HG03439 (cell line): ENCODE measurements around the gene ARHGDIA.
"Not testable (repeated sequence)": the region's sequence is repeated elsewhere in the genome, so short reads cannot be mapped to it uniquely, and the experiment has no call there.

ENCODE experiments used
- ATAC-seq: cut with Tn5 transposase; IDR thresholded peaks from one replicate; pipeline ENCODE4 v1.9.1; 2021; ENCODE audit warnings: mild to moderate bottlenecking, moderate library complexity; ENCODE audit not compliant: unreplicated experiment

ARHGDIA gene

DNA sequence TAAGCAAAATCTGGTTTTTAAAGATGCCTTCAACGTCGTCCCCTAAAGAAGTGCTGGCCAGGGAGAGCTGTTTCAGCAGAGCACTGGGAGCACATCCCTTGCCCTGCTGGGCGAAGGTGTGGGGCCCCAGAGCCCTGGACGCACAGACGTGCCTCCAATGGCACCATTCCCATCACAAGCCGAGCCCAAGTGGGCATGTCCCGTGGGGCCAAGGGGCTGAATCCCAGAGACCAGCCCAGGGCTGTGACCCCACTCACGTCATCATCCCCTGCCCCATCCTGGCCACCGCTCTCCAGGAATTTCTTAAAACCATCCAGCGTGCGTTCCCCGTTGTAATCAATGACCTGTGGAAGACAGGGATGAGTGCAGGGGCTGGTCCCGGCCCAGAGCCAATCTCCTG lies 26.2 kb downstream of the ARHGDIA start:
- ATAC-seq, result no peak

DNA sequence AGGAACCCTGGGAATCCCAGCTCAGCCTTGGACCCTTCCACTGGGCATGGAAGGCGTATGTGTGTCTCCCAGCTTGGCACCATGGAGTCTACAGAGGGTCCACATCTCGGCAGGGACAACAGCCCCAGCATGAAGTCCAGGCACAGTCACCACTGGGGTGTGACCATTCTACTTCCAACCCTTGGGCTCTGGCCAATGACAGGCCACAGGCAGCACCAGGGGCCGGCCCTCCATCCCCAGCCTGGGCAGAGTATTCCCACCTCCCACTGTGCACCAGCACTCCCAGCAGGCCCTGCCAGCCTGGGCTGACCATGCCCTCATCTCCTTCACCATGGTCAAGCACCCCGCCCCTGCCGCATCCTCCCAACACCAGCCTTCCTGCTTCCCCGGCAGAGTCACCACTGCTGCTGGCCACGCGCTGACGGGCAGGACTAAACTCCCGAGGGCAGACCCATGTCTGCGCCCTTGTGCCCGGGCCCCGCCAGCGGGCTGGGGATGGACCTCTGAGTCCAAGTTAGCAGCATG lies 26.7 kb downstream of the ARHGDIA start:
- ATAC-seq, result no peak

GRCh38 chr17:81843713-81844326 lies 27.3 kb downstream of the ARHGDIA start:
- no peak for ATAC-seq

DNA sequence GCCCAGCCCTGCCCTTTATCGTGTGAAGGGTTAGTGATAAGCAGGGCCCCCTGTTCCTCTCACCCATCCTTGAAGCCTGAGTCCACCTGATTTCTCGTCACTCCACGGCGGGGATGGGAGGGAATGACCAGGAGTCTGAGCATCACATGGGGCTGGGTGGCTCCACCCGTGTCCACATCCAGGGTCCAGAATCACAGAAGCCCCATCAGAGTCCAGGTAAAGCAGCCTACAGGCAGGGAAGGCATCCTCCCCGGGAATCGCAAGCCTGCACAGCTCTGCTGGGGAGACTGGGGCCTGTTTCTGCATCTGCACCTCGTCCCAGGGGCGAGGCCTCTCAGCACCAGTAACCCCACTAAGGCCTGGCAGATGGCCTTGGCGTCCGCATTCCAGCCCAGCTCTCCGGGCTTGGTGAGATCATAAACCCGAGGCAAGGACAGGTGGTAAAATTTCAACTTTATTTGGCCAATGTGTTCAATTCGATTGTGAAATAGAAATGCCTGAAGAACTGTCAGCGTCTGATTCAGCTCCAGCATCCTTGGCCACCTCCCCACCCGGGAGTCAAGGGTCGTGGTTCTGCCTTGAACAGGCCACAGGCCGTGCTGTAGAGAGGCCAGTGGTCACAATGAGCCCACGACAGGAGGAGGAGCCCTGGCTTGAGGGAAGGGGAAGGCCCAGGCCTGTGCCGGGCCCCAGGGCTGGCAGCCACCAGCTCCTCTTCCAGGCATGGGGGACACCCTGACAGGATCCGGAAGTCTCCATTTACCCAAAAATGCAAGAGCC lies 28.2 kb downstream of the ARHGDIA start:
- ATAC-seq, result no peak

DNA sequence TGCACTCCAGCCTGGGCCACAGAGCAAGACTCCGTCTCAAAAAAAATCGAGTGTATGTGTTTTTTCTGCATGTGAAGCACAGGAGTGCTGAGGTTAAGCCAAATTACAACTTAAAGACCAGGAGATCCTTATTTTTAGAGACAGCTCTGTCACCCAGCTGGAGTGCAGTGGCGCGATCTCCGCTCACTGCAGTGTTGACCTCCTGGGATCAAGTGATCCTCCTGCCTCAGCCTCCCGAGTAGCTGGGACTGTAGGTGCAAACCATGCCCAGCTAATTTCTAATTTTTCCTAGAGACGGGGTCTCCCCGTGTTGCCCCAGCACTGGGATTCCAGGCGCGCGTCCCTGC lies 28.8 kb downstream of the ARHGDIA start:
- no peak for ATAC-seq

- ATAC-seq, result no peak
These were observed 29.3 kb downstream of the ARHGDIA start for GRCh38 chr17:81841866-81842265.

GRCh38 chr17:81840826-81841778 lies 30.0 kb downstream of the ARHGDIA start:
- ATAC-seq, result no peak

- not testable (repeated sequence) for ATAC-seq
These were observed 31.1 kb downstream of the ARHGDIA start for GRCh38 chr17:81840059-81840458.

DNA sequence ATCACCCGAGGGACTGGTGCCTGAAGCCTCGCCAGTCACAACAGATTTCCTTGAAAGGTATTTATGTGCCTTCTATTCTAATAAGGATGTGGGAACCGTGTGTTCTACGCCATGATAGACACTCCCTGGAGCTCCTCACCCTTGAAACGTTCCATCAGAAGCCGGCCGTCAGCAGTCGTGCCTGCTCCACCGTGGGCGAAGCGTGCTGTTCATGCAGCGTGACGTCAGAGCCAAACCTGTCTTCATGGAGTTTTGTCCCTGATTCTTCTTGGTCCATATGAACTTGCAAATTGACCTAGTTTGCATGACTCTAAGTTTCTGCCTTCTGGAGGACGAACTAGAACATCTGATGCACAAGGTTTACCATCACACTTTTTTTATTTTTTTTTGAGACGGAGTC lies 31.8 kb downstream of the ARHGDIA start:
- no peak for ATAC-seq

DNA sequence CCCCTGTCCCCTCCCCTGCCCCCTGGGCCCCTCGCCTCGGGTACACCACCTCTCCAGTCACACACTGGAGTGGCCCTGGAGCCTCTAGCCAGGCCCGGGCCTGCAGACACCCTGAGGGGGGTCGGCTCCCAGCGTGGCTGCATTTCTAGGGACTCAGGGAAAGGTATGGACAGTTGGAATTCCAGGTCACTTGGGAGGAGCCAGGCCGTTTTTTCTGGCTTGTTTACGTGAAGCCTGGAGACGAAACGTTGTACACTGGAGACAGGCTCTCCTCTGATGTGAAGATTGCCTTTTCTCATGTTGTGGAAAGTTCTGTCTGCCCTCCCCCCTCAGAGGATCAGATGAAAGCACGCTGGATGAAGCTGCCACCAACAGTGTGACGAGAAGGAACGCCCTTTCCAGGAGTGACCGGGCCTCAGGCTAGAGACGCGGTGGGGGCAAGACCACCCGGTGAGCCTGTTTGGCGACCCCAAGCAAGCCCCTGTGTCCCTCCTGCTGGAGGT lies 32.3 kb downstream of the ARHGDIA start:
- no peak for ATAC-seq

GRCh38 chr17:81837641-81838040 lies 33.5 kb downstream of the ARHGDIA start:
- no peak for ATAC-seq

DNA sequence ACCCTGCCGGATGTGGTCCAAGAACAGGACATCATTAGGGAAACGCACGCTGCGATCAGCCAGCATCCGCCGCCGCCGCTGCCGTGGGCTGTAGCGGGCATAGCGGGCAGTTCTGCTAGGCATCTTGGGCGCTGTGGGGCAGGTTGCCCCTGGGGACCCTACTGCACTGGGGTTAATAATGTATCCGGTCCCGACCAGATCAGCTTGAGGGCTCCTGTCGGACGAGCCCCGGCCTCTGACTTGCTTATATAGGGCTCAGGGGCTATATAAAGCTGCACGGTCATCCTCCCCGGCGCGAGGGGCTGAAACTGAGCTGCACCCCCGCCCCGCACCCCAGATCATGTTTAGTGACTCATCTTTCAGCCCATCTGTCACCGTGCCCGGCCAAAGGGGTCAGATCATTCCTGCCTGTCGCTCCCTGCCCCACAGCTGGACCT lies 36.3 kb downstream of the ARHGDIA start, which contains the start of gene PPP1R27:
Gene PPP1R27 (minus strand): TSS at position 220 of the 437 bp plus-strand sequence. CDS start 97 bp downstream, at position 123.
- no peak for ATAC-seq

DNA sequence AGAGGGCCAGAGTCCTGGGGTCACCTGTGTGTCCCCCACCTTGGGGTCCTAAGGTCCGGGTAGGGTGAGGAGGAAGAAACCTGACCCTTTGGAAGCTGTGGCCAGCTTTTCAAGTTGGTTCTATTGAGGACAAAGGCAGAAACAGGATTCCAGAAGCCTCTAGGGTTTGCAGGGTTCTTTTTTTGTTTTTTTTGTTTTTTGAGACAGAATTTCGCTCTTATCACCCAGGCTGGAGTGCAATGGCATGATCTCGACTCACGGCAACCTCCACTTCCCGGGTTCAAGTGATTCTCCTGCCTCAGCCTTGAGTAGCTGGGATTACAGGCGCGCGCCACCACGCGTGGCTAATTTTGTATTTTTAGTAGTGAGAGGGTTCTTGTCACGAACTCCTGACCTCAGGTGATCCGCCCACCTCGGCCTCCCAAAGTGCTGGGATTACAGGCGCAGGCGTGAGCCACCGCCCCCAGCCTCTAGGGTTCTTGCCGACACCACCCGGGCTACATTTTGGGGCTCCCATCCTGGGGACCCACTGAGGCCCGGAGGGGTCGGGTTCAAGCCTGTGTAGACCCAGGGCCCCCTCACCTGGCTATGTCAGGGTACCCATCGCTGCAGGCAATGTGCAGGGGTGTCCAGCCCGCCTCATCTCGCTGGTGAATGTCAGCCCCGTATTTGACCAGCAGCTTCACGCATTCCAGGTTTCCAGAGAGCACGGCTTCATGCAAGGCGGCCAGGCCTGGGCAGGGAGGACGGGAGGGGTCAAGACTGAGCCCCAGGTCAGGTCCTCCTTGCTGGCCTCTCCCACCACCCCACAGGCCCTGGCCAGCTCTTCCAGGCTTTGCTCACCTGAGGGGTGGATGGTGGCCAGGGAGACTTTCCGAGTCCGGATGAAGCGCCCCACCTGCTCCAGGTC lies 37.0 kb downstream of the ARHGDIA start:
- ATAC-seq, result no peak

DNA sequence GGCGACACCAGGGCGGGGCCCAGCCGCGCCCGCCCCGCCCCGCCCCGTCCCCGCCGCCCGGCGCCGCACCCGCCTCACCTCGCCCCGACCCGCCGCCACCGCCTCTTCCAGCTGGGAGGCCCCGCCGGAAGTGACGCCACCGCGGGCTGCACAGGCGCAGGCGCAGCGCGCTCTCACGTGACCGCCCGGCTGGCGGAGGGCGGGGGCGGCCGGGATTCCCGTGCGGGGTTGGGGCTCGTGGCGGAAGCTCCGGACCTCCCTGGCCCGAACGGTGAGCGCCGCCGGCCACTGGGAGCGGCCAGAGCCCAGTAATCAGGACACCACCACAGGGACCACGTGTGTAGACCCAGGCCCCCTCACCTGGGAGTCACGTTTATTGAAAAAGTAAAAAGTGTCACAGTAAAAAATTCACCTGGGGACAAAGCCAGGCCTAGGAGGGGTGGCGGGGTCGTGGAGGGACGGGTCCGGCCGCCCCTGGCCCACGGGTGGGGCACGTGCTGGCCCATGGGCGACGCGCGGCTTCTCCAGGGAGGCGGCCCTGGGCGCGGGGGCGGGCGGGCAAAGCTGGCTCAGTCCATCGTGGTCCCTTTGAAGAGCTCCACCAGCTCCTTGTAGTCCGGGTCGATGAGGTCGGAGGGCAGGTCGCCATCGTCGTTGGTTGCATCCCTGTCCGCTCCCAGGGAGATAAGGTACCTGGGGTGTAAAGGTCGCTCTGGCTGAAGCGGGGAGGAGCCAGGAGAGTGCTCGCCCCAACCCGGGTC lies 37.8 kb downstream of the ARHGDIA start, which contains the start of gene MCRIP1:
Gene MCRIP1 (minus strand): TSS at position 132 of the 761 bp plus-strand sequence. CDS start 8,785 bp downstream, outside the sequence.
- ATAC-seq, result peak; percentile 61

DNA sequence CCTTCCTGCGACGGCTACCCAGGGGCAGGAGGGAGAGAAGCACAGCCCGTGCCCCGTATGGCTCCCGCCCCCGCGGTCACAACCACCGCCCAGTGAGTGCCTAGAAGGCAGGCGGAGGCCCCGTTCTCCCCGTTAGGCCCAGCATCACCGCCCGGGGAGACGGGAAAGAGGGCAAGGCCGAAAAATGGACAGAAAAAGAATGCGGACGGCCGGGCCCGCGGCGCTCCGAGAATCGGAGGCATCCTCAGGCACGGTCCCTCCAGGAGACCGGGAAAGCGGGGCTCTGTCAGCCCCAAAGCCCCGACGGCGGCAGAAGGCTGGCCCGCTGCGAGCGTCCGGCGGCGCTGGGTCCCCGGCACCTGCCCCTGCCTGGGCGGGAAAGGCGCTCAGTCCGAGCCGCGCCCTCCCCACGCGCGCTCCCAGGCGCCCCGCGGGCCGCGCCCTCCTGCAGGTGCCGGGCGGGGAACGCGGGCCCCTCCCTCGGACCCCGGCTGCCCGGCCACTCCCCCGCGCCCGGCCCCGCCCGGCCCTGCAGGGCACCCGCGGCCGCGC lies 38.5 kb downstream of the ARHGDIA start:
- ATAC-seq, result peak; percentile 24

DNA sequence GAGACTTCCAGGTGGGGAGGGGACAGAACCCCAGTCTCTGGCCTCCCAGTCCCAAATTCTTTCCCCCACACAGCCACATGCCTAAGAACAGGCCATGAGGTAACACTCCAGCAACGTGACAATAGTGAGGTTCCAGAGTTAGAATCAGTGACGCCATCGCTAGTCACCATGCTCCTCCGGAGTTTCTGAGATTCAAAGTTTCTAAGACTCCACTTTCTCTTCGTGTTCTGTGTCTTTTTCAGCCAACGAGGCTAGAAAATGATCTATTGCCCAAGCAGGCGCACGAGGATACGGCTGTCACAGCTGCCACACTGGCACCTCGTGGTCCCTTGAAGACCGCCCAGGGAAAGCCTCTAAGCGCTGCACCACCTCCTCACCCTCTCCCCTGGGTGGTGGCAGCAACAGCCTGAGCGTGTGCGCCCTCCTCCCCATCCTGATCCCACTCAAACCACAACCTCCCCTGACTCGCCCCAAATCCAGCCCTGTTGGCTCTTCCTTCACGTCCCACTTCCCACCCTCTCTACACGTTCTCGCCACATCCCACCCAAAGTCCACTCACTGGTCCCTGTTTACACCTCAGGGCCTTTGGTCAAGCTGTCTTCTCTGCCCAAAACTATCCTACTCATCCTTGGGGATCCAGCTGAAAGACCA lies 39.1 kb downstream of the ARHGDIA start:
- peak; percentile 0 for ATAC-seq

DNA sequence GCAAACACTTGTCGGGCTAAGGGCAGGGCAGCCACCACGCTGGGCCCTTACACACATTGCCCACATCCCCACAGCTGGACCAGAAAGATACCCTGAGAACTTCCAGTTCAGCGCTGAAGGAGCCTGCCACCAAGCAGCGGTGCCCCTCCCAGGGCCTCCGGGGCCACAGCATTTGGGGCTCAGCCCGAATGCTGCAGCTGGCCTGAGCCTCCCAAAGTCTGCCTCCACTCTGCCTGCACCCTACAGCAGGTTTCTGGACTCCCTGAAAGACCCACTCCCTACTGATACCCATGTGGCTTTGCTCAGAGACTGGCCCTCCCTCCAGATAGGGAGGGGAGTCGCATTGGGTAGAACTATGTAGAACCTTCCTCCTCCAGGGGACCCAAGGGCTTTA lies 39.6 kb downstream of the ARHGDIA start:
- no peak for ATAC-seq

- ATAC-seq, result no peak
These were observed 41.3 kb downstream of the ARHGDIA start for GRCh38 chr17:81829858-81830257.
